GM19328 (cell line): ENCODE results near the gene NRP1.

ENCODE experiments used
- ATAC-seq: cut with Tn5 transposase; IDR thresholded peaks from one replicate; pipeline ENCODE4 v1.9.1; 2021; ENCODE audit warnings: mild to moderate bottlenecking, moderate library complexity; ENCODE audit not compliant: unreplicated experiment

Gene NRP1

DNA sequence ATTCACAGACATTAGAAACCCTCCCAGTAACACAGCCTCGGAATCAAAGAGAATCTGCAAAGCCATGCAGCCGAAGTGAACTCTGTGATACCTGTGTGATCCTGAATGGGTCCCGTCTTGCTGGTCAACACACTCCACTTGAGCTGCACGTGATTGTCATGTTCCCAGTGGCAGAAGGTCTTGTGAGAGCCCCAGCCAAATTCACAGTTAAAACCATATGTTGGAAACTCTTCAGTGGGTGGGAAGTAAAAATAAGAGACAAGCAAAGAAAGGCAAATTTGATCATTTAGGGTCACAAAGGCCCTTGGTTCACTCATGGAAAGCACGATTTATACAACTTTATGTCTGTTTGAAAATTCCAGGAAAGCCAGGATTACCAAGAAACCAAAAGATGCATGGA lies 142.3 kb downstream of the NRP1 start:
- ATAC-seq = no peak

GRCh38 chr10:33190406-33190805 lies 144.1 kb downstream of the NRP1 start:
- no peak for ATAC-seq

DNA sequence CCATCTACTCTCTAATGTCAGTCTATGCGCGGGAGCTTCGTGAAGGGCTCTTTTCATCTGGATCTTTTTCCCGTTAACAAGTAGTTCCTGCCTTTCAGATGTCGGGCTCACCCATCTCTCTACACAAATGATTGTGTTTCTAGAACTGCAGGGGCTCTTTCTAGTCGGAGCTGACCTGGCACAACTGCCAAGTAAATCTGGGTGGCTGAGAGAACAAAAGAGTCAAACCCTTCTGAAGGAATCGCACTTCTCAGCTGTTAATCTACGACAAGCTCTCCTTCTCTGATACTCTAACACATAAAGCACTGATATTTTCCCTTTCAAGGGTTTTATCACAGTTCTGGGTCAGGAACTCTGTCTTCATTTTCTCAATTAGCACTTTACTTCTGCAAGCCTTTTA lies 144.7 kb downstream of the NRP1 start:
- no peak for ATAC-seq

GRCh38 chr10:33189363-33189762 lies 145.1 kb downstream of the NRP1 start:
- ATAC-seq = no peak

DNA sequence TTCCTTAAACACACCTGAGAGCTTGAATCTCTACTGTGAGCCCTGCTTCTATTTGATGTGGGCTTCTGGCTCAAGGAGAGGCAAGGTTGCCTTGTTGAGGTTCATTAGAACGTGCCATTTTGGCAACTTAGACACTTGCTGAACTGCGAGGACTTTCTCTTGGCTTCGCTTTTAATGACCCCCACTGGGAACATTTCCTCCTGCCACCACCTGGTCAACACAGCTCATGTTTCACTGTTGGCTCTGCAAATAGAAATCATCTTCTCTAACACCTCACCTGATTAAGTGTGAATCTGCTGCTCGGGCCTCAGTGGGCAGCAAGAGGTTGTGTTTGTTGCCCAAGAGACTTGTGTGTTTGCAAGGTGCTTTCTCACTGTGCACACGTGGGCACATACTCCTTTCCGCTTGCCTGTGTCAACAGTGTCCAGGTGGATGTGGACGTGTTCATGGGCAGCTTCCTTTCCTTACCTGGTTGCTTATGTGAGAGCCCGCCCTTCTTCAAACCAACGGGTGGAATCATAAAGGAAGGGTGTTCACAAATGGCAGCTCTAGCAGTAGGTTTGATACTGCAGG lies 147.0 kb downstream of the NRP1 start:
- ATAC-seq = no peak

DNA sequence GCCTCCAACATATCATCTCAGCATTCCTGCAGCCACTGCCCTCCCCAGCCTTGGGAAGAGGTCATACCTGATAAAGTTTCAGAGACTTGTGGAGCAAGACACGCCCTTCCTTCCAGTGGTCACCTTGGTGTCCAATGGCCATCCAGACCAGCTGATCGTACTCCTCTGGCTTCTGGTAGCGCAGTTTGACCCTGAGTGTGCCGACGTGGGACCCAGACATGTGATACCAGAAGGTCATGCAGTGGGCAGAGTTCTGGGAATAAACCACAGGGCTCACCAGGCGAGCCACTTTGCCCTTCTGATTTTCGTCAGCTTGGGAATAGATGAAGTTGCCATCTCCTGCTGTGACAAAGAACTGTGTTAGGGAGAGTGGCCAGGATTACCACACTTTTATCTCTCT lies 148.3 kb downstream of the NRP1 start:
- ATAC-seq = no peak

- ATAC-seq = no peak
These were observed 150.8 kb downstream of the NRP1 start for GRCh38 chr10:33183655-33184054.

DNA sequence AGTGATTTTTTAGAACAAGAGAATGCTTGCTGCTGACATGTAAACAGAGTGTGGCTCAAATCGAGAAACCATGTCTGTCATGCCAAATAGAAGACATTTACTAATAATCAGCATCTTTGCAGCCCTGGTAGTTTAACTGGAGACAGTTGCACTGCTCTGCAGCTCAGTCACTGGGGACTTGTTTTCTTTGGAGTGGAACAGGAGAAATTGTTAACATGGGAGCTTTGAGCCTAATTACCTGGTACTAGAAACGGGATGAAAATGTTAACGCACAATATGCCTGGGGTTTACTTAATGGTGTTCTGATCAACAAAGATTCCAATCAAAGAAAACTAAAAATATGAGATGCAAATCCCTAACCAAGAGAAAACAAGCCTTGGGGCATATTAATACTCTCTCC lies 153.5 kb downstream of the NRP1 start:
- ATAC-seq = no peak

DNA sequence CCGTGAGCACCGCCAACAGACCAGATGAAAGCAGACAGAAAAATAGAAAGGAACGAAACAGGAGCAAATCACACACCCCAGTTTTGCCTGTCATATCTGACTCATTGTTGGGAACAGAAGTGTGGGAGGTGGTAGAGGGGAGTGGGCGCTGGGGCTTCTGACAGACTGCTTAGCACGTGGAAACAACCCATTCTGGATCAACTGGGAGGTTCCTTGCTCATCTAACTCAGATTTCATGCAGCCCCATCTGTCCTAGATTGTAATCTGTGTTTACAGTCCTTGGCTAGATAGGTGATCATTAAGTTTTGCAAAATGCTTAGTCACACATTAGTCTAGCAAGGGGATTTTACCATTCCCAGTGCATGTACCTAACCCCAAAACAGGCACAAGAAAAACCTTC lies 154.1 kb downstream of the NRP1 start:
- no peak for ATAC-seq

DNA sequence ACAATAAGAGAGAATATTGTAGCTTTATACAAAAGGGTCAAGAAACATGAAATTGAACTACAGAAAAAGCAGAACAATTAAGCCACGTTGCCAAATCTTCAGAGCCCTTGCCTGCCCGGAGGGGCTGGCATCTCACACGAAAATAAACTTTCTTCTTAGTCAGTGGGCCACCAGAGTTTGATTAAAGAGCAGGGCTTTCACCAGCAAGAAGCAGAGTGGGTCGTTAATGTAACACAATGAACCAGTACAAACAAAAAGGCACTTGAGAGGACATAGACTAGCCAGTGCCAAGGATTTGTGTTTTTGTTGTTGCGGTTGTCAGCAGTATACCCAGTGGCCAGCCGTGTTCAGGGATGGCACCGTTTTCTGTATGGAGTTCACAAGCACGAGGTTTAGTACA lies 155.4 kb downstream of the NRP1 start:
- no peak for ATAC-seq

GRCh38 chr10:33178026-33178755 lies 156.3 kb downstream of the NRP1 start:
- no peak for ATAC-seq

GRCh38 chr10:33176688-33177087 lies 157.8 kb downstream of the NRP1 start:
- no peak for ATAC-seq

DNA sequence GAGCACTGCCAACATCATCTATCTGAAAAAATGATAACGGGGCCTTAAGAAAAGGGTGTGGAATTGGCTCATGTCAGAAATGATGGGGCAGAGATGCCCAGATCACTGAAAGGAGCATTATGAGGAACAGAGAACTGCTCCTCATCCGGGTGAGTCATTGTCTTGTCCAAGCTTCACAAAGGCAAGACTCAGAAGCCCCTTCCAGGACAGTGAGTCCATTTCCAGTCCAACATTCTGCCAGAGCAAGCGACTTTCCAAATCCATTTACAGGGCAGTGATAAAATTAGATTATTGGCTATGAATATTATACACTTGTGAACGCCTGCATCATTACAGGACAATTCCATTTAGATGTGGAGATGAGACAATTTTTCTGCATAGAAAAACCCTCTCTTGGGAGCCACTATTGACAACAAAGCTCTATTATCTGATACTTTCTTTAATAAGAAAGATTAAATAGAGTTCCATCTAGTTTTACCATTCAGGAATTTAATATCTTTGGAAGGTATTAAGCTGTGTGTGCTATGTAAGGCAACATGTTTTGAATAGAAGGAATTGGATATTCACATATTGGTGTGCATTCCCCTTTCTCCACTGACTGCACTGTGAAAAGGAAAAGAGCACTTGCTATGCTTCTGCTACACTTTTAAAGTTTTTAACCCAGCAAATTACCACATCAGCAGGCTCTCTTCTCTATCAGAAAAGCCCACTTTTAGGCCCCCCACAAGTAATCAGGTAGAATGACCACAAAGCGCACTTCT lies 159.6 kb downstream of the NRP1 start:
- no peak for ATAC-seq

- ATAC-seq = no peak
These were observed 168.6 kb downstream of the NRP1 start for GRCh38 chr10:33165911-33166310.

DNA sequence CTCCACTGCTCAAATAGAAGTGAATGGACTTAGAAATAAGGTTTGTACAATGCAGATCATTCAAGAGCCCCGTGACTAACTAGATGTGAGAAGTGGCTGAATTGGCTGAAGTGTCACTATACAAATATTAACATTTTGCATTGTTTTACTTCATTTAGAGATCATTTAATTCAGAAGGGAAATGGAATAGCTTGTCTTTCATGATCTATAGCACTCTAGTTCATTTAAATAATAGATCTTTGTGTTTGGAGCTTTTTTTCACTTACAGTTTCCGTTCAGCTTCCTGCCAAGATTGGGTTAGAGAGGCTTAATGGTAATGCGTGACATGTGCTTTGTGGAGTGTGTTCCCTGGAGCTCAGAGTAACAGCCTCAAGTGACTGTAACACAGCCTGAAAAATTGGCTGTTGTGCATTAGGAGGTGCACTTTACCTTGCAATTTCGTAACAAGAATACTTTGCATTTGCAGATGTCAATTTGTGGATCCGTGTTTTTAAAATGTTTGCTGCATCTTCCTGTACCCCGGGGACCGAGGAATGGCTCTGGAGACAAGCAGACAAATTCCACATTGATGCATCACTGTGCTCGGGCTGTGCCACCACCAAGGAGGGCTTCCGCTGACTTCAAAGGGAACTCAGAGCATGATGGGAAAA lies 170.3 kb downstream of the NRP1 start:
- ATAC-seq = no peak

DNA sequence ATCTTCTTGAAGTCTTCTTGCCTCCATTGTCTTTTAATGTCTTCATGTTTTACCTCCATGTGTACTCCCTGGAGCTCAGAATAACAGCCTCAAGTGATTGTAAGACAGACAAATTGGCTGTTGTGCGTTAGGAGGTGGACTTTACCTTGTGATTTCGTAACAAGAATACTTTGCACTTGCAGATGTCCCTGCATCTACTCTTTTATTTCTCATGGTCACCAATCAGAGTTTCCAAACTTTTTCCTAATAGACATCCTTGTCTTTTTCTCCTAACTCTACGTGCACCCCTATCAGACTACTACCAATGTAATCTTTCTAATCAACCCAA lies 172.3 kb downstream of the NRP1 start:
- no peak for ATAC-seq

DNA sequence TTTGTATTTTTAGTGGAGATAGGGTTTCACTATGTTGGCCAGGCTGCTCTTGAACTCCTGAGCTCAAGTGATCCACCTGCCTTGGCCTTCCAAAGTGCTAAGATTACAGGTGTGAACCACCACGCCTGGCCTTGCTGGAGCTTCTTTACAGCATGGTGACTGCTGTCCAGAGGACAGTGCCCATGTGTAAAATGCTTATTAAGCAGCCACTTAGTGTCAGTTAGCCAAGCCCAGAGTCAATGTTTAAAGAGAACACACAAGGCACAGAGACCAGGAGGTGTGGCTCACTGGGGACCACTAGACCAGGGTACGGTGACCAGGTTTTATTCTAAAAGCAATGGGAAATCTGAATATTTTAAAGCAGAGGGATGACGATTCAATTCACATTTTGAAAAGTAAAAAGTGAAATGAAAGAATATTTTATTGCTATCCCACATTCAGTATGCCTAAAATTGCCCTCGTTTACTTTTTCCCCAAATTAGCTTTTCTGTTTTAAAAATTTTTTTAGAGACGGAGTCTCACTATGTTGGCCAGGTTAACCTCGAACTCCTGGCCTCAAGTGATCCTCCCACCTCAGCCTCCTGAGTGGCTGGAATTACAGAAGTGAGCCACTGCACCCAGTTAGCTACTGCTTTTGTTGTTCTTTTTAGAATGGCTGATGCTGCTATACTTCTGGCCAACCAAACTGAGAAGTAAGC lies 172.8 kb downstream of the NRP1 start:
- no peak for ATAC-seq

GRCh38 chr10:33160151-33160550 lies 174.3 kb downstream of the NRP1 start:
- ATAC-seq = no peak

- no peak for ATAC-seq
These were observed 177.4 kb downstream of the NRP1 start for GRCh38 chr10:33157103-33157502.

DNA sequence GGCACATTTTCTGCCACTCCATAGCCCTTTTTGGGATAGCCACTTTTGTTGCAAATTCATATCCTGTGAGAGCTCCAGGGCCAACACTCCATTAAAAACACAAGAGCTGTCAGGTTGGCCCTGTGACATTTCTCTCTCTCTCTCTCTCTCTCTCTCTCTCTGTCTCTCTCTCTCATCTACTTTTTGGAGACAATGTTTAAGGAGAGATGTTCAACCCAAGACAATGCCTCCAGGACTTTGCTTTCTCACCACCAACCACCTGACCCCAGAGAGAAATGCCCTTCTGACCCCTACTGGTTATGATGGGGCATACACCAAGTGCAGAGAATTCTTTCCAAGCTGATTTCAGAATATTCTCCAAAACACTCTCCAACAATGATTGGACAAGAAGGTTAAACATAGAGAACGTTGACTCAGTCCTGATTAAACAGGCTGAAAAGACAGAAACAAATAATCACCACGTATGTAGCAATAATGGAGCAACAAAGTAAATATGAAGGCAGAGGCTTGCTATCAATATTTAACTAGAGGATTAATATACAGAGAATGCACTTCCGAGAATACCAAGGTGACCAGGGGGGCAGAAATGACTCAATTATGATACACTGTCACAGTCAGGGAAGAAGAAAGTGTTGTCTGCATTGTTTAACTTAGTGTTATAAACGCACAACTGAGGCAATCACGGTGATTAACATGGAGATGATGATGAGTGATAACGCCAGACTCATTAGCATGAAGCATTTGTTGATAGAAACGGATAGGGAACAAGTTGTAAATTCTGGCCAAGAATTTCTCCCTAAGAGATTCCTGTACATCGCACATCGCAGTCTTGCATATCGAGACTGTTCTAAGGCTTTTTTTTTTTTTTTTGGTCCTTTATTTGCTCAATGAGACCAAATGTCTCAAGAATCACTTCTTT lies 178.5 kb downstream of the NRP1 start:
- ATAC-seq = peak; percentile 54
